SK-N-SH treated with all-trans-retinoic acid at 6 μM for 48 hours (cell line): Measurements from ENCODE around the gene ST3GAL6.

ENCODE experiments used
- ATAC-seq: fragments of 200-7000 bp; cut with Tn5 transposase; 3 replicates; pipeline ENCODE4 v1.9.1; 2020; ENCODE audit warnings: mild to moderate bottlenecking, moderate library complexity
- ARNTL ChIP-seq: fragments of 450-650 bp; formaldehyde crosslinking; IDR thresholded peaks from 2 replicates; pipeline ENCODE4 v1.5.0; 2020; ENCODE audit warnings: low read depth, mild to moderate bottlenecking, moderate library complexity, borderline replicate concordance
- BACH2 ChIP-seq: fragments of 250-450 bp; sonication (Bioruptor Pico); IDR thresholded peaks from 2 replicates; pipeline ENCODE4 v1.9.0; 2021; ENCODE audit warnings: mild to moderate bottlenecking, borderline replicate concordance
- CREB5 ChIP-seq: fragments of 250-450 bp; sonication (Bioruptor Pico); IDR thresholded peaks from 2 replicates; pipeline ENCODE4 v1.5.1; 2020; ENCODE audit warnings: low read depth, mild to moderate bottlenecking, moderate library complexity
- CSDC2 ChIP-seq: fragments of 250-450 bp; sonication (Bioruptor Pico); IDR thresholded peaks from 2 replicates; pipeline ENCODE4 v1.5.0; 2020; ENCODE audit warnings: mild to moderate bottlenecking, moderate library complexity
- ESRRG ChIP-seq: fragments of 250-450 bp; sonication (Bioruptor Pico); IDR thresholded peaks from 2 replicates; pipeline ENCODE4 v1.6.1; 2021; ENCODE audit warnings: mild to moderate bottlenecking
- GLIS3 ChIP-seq: fragments of 250-450 bp; sonication (Bioruptor Pico); IDR thresholded peaks from 2 replicates; pipeline ENCODE4 v1.5.0; 2020; ENCODE audit warnings: mild to moderate bottlenecking, moderate library complexity
- ISL1 ChIP-seq: fragments of 250-450 bp; sonication (Bioruptor Pico); IDR thresholded peaks from 2 replicates; pipeline ENCODE4 v2.1.2; 2022; ENCODE audit warnings: mild to moderate bottlenecking, moderate library complexity
- OSR1 ChIP-seq: fragments of 250-450 bp; sonication (Bioruptor Pico); IDR thresholded peaks from 2 replicates; pipeline ENCODE4 v1.8.0; 2022; ENCODE audit warnings: moderate library complexity, mild to moderate bottlenecking, inconsistent platforms
- POU6F1 ChIP-seq: fragments of 250-450 bp; sonication (Bioruptor Pico); IDR thresholded peaks from 2 replicates; pipeline ENCODE4 v1.8.0; 2021; ENCODE audit warnings: low read depth, mild to moderate bottlenecking, moderate library complexity, borderline replicate concordance
- PPARA ChIP-seq: fragments of 250-450 bp; sonication (Bioruptor Pico); IDR thresholded peaks from 2 replicates; pipeline ENCODE4 v1.5.0; 2020; ENCODE audit warnings: mild to moderate bottlenecking, borderline replicate concordance
- RARB ChIP-seq: fragments of 250-450 bp; sonication (Bioruptor Pico); IDR thresholded peaks from 2 replicates; pipeline ENCODE4 v1.8.0; 2021; ENCODE audit warnings: mild to moderate bottlenecking, moderate library complexity
- SNAI2 ChIP-seq: fragments of 250-450 bp; sonication (Bioruptor Pico); IDR thresholded peaks from 2 replicates; pipeline ENCODE4 v1.5.0; 2020; ENCODE audit warnings: mild to moderate bottlenecking, moderate library complexity
- TCF4 ChIP-seq: fragments of 250-450 bp; sonication (Bioruptor Pico); IDR thresholded peaks from 2 replicates; pipeline ENCODE4 v1.8.0; 2021; ENCODE audit warnings: mild to moderate bottlenecking, moderate library complexity, borderline replicate concordance
- TOX ChIP-seq: fragments of 250-450 bp; sonication (Bioruptor Pico); IDR thresholded peaks from 2 replicates; pipeline ENCODE4 v1.8.0; 2021; ENCODE audit warnings: mild to moderate bottlenecking, moderate library complexity, borderline replicate concordance
- TSHZ2 ChIP-seq: fragments of 250-450 bp; sonication (Bioruptor Pico); IDR thresholded peaks from 2 replicates; pipeline ENCODE4 v1.5.0; 2020; ENCODE audit warnings: mild to moderate bottlenecking, moderate library complexity
- ZC3H10 ChIP-seq: fragments of 250-450 bp; sonication (Bioruptor Pico); IDR thresholded peaks from 2 replicates; pipeline ENCODE4 v1.5.1; 2021; ENCODE audit warnings: mild to moderate bottlenecking, moderate library complexity
- ZFP3 ChIP-seq: fragments of 250-450 bp; sonication (Bioruptor Pico); IDR thresholded peaks from 2 replicates; pipeline ENCODE4 v1.5.0; 2020; ENCODE audit warnings: mild to moderate bottlenecking, moderate library complexity
- ZFP30 ChIP-seq: fragments of 450-650 bp; formaldehyde crosslinking; IDR thresholded peaks from 2 replicates; pipeline ENCODE4 v1.5.0; 2022; ENCODE audit warnings: mild to moderate bottlenecking, moderate library complexity
- ZNF565 ChIP-seq: fragments of 450-650 bp; formaldehyde crosslinking; conservative IDR thresholded peaks from 2 replicates; pipeline ENCODE4 v1.5.0; 2020; ENCODE audit warnings: low read depth, mild to moderate bottlenecking, moderate library complexity
- ZNF70 ChIP-seq: fragments of 450-650 bp; formaldehyde crosslinking; IDR thresholded peaks from 2 replicates; pipeline ENCODE4 v1.5.0; 2020; ENCODE audit warnings: mild to moderate bottlenecking, moderate library complexity
- ZNF8 ChIP-seq: fragments of 450-650 bp; formaldehyde crosslinking; IDR thresholded peaks from 2 replicates; pipeline ENCODE4 v1.5.0; 2020; ENCODE audit warnings: mild to moderate bottlenecking, moderate library complexity
- TF ChIP-seq, protein P1 (sequence below): fragments of 250-450 bp; sonication (Bioruptor Pico); IDR thresholded peaks from 2 replicates; pipeline ENCODE4 v1.5.1; 2021; ENCODE audit warnings: mild to moderate bottlenecking, moderate library complexity

The ST3GAL6 gene

DNA sequence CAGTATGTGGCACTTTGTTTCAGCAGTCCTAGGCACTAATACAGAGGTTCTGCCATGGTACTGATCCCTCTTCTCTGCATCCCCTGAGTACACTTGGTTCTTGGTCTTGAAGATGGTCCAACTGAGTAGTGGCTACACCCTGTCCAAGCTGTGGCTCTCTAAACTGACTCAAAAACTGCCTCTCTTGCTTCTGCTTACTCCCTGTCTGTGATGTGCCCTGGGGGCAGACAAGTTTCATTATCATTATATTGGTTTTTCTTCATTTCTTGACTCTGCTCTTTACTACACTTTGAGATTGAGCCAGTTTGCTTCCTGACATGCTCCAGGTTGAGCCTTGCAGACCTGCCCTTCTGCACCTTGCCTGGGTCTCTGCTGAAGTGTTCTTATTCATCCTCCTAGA, 18.9 kb upstream of the ST3GAL6 start:
- no peak for ATAC-seq
- TF ChIP-seq ESRRG (CRISPR knock-in tag), result no peak
- TF ChIP-seq GLIS3, result no peak
- no peak for TF ChIP-seq ZNF565
- TF ChIP-seq ZFP3 (CRISPR knock-in tag), result no peak
- TF ChIP-seq PPARA (CRISPR knock-in tag), result no peak
- no peak for TF ChIP-seq TCF4 (CRISPR knock-in tag)
- no peak for TF ChIP-seq CSDC2
- TF ChIP-seq SNAI2 (CRISPR knock-in tag), result no peak
- TF ChIP-seq ARNTL, result no peak
- TF ChIP-seq, protein P1, sequence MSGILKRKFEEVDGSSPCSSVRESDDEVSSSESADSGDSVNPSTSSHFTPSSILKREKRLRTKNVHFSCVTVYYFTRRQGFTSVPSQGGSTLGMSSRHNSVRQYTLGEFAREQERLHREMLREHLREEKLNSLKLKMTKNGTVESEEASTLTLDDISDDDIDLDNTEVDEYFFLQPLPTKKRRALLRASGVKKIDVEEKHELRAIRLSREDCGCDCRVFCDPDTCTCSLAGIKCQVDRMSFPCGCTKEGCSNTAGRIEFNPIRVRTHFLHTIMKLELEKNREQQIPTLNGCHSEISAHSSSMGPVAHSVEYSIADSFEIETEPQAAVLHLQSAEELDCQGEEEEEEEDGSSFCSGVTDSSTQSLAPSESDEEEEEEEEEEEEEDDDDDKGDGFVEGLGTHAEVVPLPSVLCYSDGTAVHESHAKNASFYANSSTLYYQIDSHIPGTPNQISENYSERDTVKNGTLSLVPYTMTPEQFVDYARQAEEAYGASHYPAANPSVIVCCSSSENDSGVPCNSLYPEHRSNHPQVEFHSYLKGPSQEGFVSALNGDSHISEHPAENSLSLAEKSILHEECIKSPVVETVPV (CRISPR knock-in tag), result no peak
- no peak for TF ChIP-seq BACH2 (CRISPR knock-in tag)
- TF ChIP-seq POU6F1, result no peak
- TF ChIP-seq RARB (CRISPR knock-in tag), result no peak
- TF ChIP-seq ZFP30 (CRISPR knock-in tag), result no peak
- no peak for TF ChIP-seq ISL1 (CRISPR knock-in tag)
- TF ChIP-seq TSHZ2 (CRISPR knock-in tag), result no peak
- no peak for TF ChIP-seq ZNF70
- TF ChIP-seq CREB5 (CRISPR knock-in tag), result no peak
- TF ChIP-seq, all 23 proteins: peak for 0

DNA sequence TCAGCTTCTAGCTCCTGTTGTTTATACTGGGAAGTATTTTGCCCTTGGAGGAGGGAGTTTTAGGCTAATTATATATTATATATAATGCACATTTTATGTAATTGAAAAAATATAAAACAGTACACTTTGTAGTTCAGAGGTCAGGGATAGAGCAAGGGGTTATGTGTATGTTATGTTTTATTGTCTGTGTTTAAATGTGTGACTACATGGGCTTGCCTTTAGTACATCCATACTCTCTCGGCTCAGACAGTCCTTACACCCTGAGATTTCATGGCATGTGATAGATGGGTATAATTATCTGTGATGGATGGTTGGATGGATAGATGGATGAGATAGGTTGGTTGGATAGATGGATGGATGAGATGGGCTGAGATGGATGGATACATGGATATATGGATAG, 17.4 kb upstream of the ST3GAL6 start:
- no peak for ATAC-seq
- TF ChIP-seq TSHZ2 (CRISPR knock-in tag) (no peak), POU6F1 (no peak), OSR1 (no peak), CREB5 (CRISPR knock-in tag) (no peak), ARNTL (no peak), PPARA (CRISPR knock-in tag) (no peak), TCF4 (CRISPR knock-in tag) (no peak), TOX (CRISPR knock-in tag) (no peak), CSDC2 (no peak), ZFP3 (CRISPR knock-in tag) (no peak), GLIS3 (no peak), ESRRG (CRISPR knock-in tag) (no peak), ZNF8 (no peak), ZFP30 (CRISPR knock-in tag) (no peak), BACH2 (CRISPR knock-in tag) (no peak), RARB (CRISPR knock-in tag) (no peak), ZNF70 (no peak), ZC3H10 (CRISPR knock-in tag) (no peak)
- TF ChIP-seq, protein P1 (CRISPR knock-in tag), result no peak
